Hematopoietic multipotent progenitor cell treated with erythropoietin and hydrocortisone succinate and interleukin-3 and kit ligand, for 17 days (in vitro differentiated cells): Measurements from ENCODE around the gene HDAC10.

Source experiments
- DNase-seq: peaks from one replicate; pipeline ENCODE4 v3.0.0-alpha.2; 2015; ENCODE audit warnings: low spot score

The HDAC10 gene

DNA sequence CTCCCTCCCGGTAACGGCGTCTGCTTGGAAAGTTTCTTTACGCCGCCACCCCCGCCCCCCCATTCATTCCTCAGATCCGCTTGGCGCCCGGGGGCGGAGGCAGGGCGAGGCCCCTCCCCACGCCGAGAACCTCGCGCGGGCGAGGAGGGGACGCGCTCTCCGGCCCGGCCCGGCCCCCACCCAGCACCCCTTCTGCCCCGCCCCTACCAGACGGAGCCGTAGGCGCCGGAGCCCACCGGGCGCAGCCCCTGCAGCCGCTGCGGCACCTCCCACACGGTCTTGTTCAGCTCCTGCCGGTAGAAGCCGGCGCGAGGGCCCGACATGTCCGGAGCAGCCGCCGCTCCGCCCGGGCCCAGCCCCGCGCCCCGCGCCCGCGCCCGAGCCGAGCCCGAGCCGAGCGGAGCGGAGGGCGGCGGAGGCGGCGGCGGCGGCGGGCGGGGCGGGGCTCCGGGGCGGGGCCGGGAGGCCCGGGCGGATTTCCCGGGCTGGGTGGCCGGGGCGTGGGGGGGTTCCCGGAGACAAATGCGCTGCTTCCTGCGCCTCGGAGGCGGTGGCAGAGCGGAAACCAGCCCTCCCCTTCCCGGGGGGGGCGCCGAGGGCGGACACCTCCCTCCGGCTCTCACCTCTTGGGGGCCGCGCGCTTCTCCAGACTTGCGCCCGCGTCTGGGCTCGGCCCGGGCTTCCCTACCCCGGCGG lies 19.1 kb upstream of the HDAC10 start, which contains the start of gene MAPK11:
Gene MAPK11, minus strand, starts transcription at position 411 of the 696 bp plus-strand sequence. Its CDS starts 88 bp downstream, at position 323.
- no peak for DNase-seq

DNA sequence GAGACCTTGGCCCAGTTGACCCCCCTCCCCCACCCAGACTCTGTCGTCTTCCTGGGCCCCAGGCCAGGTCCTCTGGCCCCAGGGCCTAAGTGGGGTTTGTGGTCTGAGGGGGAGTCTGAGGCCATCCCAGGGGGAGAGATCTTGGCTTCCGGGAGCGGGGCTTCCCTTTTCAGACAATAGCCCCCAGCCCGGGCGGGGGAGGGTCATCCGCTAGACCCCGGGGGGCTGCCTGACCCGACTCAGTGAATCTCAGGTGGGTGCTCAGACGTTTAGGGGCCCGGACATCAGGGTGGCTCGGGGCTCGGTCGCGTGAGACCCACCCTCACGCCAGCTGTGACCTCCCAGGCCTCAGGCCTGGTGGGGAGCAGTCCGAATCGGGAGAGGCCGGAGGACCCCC lies 18.5 kb upstream of the HDAC10 start:
- no peak for DNase-seq

DNA sequence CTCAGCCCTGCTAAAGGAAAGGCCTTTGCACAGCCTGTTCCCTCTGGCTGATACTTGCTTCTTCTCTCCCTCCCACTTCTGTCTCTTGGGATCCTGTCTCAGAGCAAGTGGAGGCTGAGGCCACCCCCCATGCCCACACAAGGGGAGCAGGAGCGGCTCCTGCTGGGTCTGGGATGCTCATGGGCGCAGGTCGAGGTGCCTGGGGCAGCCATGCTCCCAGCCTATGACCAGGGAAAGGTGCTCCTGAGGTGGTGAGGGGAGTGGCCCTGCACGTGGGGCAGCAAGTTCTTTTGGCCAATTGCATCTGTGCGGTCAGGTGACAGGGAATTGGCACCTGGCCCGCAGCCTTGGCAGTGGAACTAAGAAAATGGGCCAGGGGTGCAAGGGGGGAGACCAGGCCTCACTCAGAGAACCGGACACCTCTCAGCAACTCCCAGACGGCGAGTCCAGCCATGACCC lies 17.6 kb upstream of the HDAC10 start:
- no peak for DNase-seq

DNA sequence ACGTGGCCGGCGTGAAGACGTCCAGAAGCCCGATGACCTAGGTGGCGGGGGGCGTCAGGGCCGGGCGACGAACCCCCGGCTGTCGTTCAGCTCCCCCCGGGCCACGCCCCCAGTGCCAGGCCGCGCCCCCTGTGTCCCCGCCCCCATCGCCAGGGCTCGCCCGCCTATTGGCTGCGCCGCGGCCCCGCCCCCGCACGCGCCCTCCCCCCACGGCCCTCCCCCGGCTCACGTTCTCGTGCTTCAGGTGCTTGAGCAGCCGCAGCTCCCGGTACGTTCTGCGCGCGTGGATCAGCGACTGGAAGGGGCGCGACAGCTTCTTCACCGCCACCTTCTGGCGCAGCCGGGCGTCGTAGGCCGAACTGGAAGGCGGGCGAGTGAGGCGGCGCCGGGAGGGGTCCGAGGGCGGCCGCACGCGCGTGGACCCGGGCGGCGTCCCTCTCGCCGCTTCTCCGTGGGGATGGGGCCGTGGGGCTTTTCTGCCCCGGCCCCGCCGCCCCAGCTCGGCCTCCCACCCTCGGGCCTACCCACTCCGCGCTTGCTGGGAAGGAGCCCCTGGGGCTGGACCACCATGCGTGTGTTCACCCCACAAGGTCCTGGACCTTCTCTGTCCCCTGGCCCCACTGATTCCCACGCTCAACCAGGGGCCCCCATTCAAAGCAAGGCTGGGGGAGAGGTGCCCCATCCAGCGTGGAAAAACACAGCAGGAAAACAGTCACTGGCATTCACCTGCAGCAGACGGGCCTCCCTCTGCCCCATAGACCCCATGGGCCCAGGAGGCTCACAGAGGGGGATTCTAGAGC lies 16.7 kb upstream of the HDAC10 start:
- no peak for DNase-seq

DNA sequence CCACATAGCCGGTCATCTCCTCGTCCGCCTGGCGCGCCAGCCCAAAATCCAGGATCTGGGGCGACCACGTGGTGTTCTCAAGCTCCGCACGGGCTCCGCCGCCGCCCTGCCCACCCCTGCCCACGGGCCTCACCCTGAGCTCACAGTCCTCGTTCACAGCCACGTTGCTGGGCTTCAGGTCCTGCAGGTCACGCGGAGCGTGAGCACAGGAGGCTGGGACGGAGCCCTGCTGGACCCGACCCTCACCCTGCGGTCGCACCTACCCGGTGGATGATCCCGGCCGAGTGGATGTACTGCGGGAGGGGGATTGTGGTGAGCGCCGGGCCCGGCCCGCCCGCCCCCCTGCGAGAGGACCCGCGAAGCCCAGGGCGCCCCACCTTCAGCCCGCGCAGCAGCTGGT lies 15.9 kb upstream of the HDAC10 start:
- no peak for DNase-seq

DNA sequence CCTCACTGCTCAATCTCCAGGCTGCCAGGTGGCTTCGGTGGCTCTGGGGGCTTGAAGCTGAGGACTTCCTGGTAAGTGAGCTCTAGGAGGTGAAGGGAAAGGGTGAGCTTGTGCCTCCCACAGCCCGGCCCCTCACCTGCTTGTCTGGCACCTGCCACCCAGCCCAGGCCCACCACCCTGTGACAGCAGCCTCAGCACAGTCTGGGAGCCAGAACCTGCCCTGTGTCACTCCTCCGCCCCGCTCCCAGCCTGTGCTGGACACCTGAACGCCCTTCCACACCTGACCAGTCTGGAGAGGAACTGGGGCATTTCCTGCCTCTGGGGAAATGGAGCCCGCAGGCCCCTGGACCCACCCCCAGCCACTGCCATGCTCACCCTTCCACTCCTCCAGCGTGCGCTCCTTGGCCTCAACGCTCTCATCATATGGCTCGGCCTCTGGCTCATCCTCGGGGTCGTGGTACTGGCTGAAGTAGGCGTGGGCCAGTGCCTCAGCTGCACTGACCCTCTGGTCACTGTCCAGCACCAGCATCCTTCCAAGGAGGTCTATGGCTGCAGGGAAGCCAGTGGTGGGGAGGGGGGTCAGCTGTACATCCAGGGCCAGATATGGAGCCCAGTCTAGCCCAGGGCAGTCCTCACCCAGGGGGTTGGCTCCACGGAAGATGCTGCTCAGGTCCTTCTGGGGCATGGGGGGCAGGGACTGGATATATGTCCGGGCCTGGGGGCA lies 14.0 kb upstream of the HDAC10 start:
- DNase-seq = no peak

DNA sequence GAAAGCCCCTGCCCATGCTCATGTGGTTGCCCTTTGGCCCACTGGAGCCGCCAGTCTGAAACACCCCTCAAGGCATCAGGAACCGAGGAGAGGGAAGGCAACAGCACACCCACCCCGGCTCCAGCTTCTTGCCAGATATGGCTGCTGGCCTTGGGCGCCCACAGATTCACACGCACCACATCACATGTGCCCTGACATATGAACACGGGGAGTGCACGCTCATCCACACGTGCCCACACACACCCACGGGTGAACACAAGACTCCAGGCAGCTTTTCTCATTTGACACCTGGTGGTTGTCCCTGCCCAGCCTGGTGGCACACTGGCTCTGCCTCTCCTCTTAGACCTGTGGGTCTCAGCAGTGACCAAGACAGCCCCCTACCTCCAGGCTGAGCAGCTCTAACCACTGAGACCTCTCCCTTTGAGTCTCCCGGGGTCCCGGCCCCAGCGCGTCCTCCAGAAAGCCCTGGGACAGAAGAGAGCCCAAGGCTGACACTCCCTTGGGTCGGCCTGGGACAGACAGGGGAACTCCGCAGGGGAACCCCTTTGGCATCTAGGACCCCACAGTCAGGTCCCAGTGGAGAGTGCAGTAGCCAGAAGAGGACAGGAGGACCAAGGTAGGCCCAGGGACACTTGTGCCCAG lies 13.2 kb upstream of the HDAC10 start:
- DNase-seq = no peak

DNA sequence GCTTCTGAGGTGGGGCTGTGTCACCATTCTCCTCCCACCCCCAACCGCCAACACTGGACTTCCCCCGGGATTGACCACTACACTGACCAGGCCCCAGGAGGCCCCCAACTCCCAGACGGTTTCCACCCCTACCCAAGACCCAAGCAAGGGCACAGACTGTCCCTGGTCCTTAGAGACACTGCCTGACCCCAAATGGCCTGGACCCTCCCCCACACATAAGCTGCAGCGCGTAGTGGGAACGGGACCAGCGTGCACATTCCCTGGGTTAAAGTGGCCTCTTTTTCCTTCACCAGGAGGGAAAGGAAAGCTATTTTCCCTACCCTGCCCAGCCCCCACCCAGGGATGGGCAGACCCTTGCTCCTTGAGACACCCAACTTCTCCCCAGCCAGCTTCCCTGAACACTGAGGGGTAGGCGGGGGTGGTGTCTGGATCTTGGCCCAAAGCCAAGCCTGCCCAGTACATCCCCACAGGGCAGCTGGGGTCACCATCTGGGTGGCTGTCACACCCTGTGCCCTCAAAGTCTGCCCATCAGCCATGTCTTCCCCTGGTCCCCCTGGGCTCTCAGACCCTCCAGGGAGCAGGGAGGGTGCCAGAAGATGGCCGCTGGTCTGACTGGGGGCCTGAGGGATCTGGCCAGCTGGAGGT lies 12.0 kb upstream of the HDAC10 start:
- no peak for DNase-seq

DNA sequence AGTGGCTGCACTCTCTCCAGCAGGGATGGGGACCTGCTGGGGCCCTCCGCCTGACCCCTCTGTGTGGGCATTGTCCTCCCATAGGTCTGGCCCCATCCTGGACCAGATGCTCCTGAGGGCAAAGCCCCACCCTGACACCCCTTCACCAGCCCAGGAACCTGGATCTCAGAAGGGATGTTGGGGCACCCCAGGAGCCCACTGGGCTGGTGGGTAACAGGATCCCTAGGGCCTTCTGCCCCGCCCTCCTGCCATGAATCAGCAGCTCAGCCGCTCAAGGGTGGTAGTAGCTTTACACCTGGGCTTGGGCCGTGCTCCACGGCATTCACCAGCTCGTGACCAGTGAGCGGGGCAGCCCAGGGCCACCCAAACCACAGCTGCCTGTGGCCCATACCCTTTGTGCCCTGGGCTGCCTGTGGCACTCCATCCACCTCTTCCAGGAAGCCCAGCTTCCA lies 11.4 kb upstream of the HDAC10 start:
- DNase-seq = no peak

DNA sequence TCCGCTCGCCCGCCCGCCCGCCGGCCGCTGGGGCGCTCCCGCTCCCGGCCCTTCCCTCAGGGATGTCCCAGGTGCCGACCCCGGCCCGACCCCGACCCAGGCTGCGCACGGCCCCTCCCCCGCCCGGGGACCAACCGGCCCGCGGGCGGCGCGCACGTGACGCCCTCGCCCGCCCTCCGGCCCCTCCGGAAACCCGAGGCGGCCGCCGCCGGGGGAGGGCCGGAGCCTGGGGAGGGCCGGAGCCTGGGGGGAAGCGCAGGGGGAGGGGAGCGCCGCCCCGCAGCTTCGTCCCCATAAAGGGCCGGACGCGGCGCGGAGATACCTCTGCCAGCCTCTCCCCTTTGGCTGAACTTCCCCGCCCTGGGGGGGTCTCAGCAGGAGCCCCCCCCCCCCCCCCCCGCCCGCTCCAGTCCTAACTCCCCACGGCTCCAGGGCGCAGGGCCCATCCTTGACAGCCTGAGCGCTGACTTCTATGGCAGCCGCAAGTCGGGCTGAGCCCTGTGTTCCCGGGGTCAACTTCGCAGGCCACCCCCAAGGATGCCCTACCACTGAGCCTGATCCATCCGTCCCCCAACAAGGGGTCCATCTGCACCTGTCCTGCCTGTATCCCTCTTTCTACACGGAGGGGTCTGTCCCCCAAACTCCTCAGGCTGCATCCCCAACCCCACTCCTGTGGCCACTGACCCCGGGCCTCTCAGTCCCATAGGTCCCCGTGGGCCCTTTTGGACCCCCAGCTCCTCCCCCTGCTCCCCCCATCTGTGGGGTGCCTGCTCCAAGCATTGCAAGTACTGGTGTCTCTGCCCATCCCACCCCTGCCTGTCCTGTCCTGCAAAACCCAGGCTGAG lies 10.8 kb upstream of the HDAC10 start, which contains the start of gene MAPK12:
Gene MAPK12, minus strand, starts transcription at position 69 of the 845 bp plus-strand sequence. CDS start 174 bp downstream, outside the sequence.
- DNase-seq = no peak

DNA sequence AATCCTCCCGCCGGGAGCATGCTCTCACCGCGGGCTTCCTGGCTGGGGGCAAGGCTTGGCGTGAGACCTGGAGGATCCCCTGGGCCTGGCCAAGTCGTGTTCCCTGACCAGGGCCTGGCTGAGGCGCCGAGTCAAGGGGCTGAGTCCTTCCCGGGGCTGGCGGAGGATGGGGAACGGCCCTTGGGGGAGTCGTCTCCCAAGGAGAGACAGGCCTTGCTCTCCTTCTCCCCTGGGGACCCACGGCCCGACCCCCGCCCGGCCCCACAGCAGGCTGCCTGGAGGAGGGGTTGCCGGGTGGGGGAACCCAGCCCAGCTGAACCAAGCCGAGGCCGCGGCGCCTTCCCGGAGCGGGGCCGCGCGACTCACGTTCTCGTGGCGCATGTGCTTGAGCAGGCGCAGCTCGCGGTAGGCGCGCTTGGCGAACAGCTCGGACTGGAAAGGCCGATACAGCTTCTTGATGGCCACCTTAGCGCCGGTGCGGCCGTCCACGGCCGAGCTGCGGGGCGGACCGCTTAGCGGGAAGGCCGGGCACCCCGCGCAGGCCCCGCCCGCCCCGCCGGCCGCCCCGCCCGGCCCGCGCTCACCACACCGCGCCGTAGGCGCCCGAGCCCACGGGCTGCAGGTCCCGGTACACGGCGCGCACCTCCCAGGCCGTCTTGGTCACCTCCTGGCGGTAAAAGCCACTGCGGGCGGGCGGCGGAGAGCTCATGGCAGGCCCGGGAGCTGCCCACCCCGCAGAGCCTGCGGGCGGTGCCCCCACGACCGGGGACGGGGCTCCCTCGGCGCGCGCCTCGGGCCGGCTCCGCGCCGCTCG lies 9.9 kb upstream of the HDAC10 start:
- DNase-seq = no peak

DNA sequence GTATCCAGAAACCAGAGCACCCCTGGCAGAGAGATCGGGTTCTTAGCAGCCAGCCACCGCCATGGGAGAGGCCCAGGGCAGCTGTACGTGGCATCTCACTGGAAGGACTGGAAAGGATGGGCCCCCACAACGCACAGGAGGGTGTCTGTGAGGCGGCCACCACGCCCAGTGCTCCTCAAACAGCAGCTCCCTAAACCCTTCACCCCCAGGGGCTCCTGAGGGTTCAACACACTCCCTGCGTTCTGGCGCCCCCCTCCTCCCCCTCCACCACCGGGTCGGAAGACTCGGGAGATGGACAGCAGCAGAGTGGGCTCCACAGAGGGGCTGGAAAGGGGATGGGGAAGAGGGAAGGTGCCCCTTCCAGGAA lies 9.4 kb upstream of the HDAC10 start:
- DNase-seq = no peak

DNA sequence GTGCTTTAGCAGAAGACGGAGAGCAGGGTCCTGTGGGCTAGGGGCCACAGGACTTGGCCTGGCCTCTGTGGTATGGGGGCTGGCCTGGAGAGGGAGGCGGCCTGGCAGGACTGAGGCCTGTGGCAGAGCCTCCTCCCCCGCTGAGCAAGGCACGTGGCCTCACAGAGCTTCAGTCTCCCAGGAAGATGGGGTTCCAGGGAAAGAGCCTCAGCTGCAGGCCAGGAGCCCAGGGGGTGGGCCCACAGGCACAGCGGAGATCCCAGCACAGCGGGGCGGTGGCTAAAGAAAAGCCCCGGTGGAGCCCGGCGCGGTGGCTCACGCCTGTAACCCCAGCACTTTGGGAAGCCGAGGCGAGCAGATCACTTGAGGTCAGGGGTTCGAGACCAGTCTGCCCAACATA lies 8.2 kb upstream of the HDAC10 start:
- DNase-seq = no peak

DNA sequence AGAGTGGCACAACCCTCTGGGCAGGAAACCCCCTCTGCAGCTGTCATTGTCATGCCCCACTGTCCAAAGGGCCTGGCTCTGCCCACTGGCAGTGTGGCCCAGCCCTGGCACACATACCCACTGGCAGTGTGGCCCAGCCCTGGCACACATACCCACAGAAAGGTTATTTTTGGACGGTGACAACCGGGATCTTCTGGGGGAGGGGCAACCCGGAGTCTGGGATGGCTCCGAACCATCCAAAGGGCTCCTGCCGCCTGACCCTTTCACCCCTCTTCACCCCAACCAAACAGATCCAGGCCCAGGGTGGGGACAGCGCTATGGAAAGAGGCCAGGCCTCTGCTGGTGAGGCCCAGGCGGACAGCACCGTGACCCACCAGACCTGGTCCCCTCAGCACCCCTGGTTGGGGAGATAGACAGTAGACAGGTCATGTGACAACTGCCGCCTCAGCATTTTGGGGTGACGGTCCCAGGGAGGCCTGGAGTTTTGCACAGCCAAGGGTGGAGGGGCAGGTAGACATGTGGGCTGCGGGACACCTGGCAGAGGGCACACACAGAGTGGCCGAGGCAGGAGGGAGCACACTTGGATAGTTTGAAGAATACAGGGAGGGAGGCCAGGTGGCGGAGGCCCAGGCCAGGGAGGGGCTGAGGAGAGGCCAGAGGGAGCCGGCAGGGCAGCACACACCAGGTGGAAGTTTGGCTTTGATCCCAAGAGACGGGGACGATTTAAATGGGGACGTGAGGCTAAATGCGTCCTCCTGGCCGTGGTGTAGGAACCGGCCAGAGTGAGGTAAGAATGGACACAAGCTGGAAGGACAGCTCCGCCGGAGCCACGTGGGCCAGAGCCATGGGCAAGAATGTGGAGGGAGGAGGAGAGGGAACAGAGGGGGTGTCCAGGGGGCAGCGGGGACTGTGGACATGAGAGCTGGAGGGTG lies 7.6 kb upstream of the HDAC10 start:
- DNase-seq = no peak

DNA sequence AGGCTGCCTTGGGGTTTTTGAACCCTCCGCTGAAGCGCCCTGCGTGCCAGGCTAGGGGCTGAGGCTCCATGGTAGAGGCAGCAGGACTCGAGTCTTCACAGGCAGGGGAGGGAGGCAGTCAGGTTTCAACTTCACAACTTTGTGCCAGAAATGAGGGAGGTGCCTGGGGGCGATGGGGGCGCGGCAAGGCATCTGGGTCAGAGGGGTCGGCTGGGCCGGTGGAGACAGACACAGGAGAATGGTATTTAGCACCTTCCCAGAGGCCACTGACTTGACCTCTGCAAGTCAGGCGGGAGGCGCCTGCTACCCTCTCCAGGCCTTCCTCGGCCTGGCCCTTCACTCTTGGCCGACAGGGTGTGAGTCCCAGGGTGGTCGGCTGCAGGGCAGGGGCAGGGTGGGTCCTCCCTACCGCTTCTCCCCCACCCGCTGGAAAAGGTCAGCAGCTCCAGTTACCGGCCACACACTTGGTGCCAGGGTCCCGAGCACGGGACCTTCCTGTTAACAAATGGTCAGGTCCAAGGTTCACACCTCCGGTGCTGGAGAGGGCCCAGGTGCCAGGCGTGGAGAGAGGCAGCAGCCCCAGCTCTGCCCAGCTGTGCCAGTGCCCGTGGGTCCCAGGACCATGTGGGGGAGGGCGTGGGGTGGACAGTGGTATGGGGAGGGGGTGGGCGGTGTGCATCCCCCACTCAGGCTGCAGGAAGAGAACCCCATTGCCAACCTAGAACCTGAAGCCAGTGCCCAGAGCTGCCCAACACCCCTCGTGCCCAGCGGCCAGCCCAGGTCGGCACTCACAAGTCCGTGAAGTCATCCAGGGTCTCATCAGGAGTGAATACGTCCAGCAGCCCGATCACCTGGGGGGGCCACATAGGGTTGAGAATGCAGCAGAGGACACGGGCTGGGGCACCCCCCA lies 6.6 kb upstream of the HDAC10 start:
- DNase-seq = no peak

DNA sequence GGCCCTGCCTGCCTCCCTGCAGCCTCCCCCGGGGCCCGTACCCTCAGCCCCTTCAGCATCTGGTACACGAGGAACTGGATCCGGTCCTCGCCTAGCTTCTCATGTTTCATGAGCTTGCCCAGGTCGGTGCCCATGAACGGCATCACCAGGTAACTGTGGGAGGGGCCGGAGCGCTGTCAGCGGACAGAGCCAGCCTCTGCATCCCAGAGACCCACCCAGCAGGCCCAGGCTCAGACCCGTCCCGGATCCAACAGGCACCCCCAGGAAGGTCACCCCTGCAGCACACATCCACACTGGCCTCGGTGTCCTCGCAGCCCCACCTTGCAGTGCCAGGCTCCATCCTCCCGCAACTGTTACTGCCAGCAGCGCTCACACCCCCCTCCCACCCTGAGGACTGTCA lies 6.0 kb upstream of the HDAC10 start:
- DNase-seq = no peak

DNA sequence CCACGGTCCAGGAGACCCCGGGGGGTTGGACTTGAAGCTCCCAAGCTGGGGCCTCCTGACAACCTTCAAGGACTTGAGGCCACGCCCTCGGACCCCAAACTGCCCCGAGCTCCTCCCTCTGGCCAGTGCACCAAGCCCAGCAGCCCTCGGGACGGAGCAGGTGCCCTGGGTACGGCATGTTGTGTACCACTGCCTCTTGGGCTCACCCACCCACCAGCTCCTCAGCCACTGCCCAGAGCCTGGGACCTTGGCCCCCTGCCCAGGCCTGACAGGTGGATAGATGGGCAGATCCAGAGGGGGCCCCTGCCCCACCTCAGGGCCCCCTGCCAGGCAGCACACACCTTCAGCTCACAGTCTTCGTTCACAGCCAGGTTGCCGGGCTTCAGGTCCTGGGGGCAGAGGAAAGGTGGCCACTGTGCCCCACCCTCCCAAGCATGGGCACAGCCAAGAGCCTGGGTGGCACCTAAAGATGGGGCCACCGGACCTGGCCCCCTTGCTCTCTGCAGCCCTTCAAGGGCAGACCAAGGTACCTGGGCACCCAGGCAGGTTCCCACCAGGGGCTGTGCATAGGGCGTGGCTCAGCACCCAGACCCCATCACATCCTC lies 5.3 kb upstream of the HDAC10 start:
- no peak for DNase-seq
